Measurements from ENCODE around the gene DEPDC5.
"Not testable (repeated sequence)": the region's sequence is repeated elsewhere in the genome, so short reads cannot be mapped to it uniquely, and the experiment has no call there.

Gene DEPDC5

DNA sequence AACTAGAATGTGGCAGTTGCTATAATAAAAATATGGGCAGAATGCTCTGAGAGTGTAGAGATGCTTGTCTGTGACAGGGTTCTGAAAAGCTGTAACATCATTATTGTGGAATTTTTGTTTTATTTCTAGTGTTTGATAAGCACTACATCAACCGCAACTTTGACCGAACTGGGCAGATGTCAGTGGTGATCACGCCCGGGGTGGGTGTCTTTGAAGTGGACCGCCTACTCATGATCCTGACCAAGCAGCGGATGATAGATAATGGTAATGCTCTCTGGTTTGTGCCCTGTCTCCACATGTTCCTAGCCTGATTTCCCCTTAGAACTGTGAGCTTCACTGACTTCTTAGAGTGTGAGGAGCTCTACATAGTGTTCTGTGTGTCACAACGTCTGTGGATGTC is 48.8 kb downstream of the DEPDC5 start:
- Histone ChIP-seq H3K27ac (no peak overlapping the region), H3K36me3 (peaks cover 79 to 97% (median 96%) of the 10 kb centered on the region in 3 donors)

DNA sequence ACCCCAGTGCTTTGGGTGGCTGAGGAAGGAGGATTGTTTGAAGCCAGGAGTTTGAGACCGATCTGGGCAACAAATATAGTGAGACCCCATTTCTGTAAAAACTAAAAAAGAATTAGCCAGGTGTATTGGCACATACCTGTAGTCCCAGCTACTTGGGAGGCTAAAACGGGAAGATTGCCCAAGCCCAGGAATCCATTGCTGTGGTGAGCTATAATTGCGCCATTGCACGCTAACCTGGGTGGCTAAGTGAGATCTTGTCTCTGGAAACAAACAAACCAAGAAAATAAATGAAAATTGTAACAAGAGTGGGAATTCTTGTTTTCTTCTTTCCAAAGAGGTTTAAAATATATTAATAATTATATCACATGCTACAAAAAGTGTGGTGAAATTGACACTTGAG is 52.9 kb downstream of the DEPDC5 start:
- H3K9me3 ChIP-seq, result no peaks in the 10 kb centered on the region
- H3K36me3 ChIP-seq, result peaks cover 62 to 98% (median 80%) of the 10 kb centered on the region in 3 donors
- TF ChIP-seq, protein P1, sequence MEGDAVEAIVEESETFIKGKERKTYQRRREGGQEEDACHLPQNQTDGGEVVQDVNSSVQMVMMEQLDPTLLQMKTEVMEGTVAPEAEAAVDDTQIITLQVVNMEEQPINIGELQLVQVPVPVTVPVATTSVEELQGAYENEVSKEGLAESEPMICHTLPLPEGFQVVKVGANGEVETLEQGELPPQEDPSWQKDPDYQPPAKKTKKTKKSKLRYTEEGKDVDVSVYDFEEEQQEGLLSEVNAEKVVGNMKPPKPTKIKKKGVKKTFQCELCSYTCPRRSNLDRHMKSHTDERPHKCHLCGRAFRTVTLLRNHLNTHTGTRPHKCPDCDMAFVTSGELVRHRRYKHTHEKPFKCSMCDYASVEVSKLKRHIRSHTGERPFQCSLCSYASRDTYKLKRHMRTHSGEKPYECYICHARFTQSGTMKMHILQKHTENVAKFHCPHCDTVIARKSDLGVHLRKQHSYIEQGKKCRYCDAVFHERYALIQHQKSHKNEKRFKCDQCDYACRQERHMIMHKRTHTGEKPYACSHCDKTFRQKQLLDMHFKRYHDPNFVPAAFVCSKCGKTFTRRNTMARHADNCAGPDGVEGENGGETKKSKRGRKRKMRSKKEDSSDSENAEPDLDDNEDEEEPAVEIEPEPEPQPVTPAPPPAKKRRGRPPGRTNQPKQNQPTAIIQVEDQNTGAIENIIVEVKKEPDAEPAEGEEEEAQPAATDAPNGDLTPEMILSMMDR (IDR thresholded peaks at IDR 0.05), result no peak
- no peak for DNase-seq
- no peaks in the 10 kb centered on the region for H3K27me3 ChIP-seq
- no peak overlapping the region for H3K27ac ChIP-seq
- H3K4me3 ChIP-seq, result no peak overlapping the region
- intact Hi-C loops (cut with DNase I; ENCODE audit: low total_unique reads), result no loop called here
- H3K4me1 ChIP-seq, result no peaks in the 10 kb centered on the region

More for the DNA sequence above, 48.8 kb downstream of the DEPDC5 start:
- no peaks in the 10 kb centered on the region for H3K9me3 ChIP-seq
- DNase-seq, result no peak
- no peak overlapping the region for H3K4me3 ChIP-seq
- TF ChIP-seq, protein P1 (IDR thresholded peaks at IDR 0.05), result no peak
- H3K4me1 ChIP-seq, result no peaks in the 10 kb centered on the region
- intact Hi-C loops (cut with DNase I; ENCODE audit: low total_unique reads), result no loop called here
- no peaks in the 10 kb centered on the region for H3K27me3 ChIP-seq

DNA sequence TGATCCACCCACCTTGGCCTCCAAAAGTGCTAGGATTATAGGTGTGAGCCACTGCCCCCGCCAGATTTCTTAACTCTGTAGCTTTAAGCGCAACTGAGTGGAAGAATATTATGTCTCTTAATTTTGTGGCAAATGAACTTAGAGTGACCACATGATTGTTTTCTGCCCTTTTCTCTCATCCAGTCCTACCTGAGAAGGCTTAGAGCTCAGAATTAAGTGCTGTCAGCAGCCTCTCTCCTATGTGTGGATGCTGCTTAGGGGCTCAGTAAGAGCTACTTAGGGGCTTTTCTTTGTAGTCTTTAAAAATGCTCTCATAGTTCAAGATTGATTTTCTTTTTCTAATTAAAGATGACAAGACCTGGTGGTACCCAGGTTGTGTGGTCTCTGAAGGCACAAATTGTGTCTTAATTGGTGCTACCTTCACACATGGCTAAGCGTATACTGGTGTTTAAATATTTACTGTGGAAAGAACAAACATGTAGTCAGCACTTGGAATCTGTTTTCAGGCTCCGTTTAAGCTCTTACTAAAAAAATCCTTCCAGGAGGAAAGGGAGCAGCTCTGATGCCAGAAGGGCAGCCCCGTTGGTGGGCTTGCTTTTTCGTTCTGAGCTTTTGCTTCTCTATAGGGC is 59.3 kb downstream of the DEPDC5 start:
- no peak overlapping the region for H3K27ac ChIP-seq
- intact Hi-C loops (cut with DNase I; ENCODE audit: low total_unique reads), result no loop called here
- no peaks in the 10 kb centered on the region for H3K27me3 ChIP-seq
- no peaks in the 10 kb centered on the region for H3K9me3 ChIP-seq
- no peak for DNase-seq
- TF ChIP-seq, protein P1 (IDR thresholded peaks at IDR 0.05), result no peak
- H3K4me1 ChIP-seq, result no peaks in the 10 kb centered on the region
- H3K36me3 ChIP-seq, result peaks cover 50 to 99% (median 71%) of the 10 kb centered on the region in 3 donors
- no peak overlapping the region for H3K4me3 ChIP-seq

DNA sequence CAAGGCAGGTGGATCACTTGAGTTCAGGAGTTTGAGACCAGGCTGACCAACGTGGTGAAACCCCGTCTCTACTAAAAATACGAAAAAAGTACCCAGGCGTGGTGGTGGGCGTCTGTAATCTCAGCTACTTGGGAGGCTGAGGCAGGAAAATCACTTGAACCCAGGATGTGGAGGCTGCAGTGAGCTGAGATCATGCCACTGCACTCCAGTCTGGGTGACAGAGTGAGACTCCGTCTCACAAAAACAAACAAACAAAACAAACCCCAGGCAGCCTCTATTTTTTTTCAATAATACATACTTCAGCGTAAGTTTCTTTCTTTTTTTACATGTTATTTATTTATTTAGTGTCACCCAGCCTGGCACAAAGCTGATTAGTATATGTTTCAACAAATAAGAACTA is 60.1 kb downstream of the DEPDC5 start:
- H3K9me3 ChIP-seq; H3K4me1 ChIP-seq; DNase-seq; H3K27me3 ChIP-seq; H3K27ac ChIP-seq; intact Hi-C loops (cut with DNase I; ENCODE audit: low total_unique reads); H3K4me3 ChIP-seq: not testable (repeated sequence)
- H3K36me3 ChIP-seq, result peaks cover 56 to 99% (median 79%) of the 10 kb centered on the region in 3 donors

DNA sequence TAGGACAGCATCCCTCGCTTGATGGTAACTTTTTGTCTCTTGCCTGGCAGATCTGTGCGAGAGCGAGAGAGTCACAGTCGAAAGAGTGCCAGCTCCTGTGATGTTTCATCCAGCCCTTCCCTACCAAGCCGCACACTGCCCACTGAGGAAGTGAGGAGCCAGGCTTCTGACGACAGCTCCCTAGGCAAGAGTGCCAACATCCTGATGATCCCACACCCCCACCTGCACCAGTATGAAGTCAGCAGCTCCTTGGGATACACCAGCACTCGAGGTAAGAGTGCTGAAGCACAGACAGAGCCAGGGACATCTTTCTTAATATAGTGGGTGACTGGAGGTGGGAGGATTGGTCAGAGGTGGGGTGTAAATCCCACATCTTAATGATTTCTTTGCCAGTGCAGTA is 61.1 kb downstream of the DEPDC5 start:
- Histone ChIP-seq H3K27me3 (no peaks in the 10 kb centered on the region), H3K27ac (no peak overlapping the region), H3K36me3 (peaks cover 66 to 99% (median 85%) of the 10 kb centered on the region in 3 donors), H3K9me3 (no peaks in the 10 kb centered on the region), H3K4me3 (no peak overlapping the region), H3K4me1 (no peaks in the 10 kb centered on the region)
- DNase-seq, result no peak
- intact Hi-C loops (cut with DNase I; ENCODE audit: low total_unique reads), result no loop called here
- TF ChIP-seq, protein P1 (IDR thresholded peaks at IDR 0.05), result no peak

DNA sequence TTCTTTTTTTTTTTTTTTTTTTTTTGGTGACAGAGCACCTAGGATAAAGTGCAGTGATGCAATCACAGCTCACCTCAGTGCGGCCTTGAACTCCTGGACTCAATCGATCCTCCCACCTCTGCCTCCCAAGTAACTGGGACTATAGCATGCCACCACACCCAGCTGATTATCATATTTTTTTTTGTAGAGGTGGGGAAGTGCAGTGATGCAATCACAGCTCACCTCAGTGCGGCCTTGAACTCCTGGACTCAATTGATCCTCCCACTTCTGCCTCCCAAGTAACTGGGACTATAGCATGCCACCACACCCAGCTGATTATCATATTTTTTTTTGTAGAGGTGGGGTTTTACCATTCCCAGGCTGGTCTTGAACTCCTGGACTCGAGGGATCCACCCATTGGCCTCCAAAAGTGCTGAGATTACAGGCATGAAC is 61.6 kb downstream of the DEPDC5 start:
- H3K4me3 ChIP-seq; intact Hi-C loops (cut with DNase I; ENCODE audit: low total_unique reads); H3K9me3 ChIP-seq; H3K27me3 ChIP-seq; H3K4me1 ChIP-seq; H3K27ac ChIP-seq; DNase-seq: not testable (repeated sequence)
- peaks cover 65 to 99% (median 88%) of the 10 kb centered on the region in 3 donors for H3K36me3 ChIP-seq

DNA sequence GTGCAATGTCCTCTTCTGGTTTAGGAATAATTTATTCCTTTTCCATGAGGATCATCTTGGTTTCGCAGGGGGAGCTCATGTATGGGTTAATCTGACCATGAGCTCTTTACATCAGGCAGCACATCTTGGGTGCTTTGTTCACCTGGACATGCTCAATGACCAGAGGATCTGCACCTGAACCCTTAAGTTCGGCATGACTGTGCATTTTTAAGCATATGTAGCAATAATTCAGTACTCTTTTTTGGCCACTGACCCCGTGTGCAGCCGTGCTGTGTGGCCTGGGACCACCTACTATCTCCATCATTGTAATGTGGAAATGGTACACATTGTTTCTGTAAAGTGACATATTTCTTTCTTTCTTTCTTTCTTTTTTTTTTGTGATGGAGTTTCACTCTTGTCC is 62.9 kb downstream of the DEPDC5 start:
- Histone ChIP-seq H3K4me1 (no peaks in the 10 kb centered on the region), H3K9me3 (no peaks in the 10 kb centered on the region), H3K27me3 (no peaks in the 10 kb centered on the region), H3K36me3 (peaks cover 66 to 99% (median 88%) of the 10 kb centered on the region in 3 donors), H3K27ac (no peak overlapping the region), H3K4me3 (no peak overlapping the region)
- no peak for DNase-seq
- TF ChIP-seq, protein P1 (IDR thresholded peaks at IDR 0.05), result no peak
- intact Hi-C loops (cut with DNase I; ENCODE audit: low total_unique reads), result no loop called here

All from tibial artery (tissue), 4 donors.